Pancreas (tissue), 10 donors: ENCODE data around the gene BANF1. TPM values are rescaled to one million over a fixed set of nuclear protein-coding genes. Genes with fewer than 3 reads are reported as not detected.
"Not testable (repeated sequence)": the region's sequence is repeated elsewhere in the genome, so short reads cannot be mapped to it uniquely, and the experiment has no call there.

Experiments used
- ATAC-seq, 4 donors: fragments of 200-7000 bp; cut with Tn5 transposase; one replicate each; pipeline versions ENCODE4 v1.8.0 to v1.9.1; 2020; ENCODE audit warnings: mild to moderate bottlenecking in 4 of 4, moderate library complexity in 4 of 4
- DNase-seq, 6 donors: peaks; one replicate each; pipeline ENCODE4 v3.0.0-alpha.2; 2020
- FAIRE-seq: peaks from 2 replicates; lab custom pipeline; 2012; peaks lifted over from hg19 to GRCh38; lab: Jason Lieb, UNC
- H3K27ac ChIP-seq, 4 donors: fragments of 200-600 bp; sonication (generic); 1 replicate in 3 of 4; 2 replicates in 1 of 4; pipeline versions ENCODE4 v1.5.0 to v1.8.0; 2020
- H3K27me3 ChIP-seq, 4 donors: fragments of 200-600 bp; one replicate each; pipeline ENCODE4 v1.8.0; 2021
- H3K36me3 ChIP-seq, 3 donors: fragments of 200-600 bp; sonication (generic) in 1 of 3; one replicate each; pipeline versions ENCODE4 v1.5.0 to v1.8.0; 2020 to 2021
- H3K4me1 ChIP-seq, 3 donors: fragments of 200-600 bp; one replicate each; pipeline ENCODE4 v1.8.0; 2021
- H3K4me3 ChIP-seq, 4 donors: fragments of 200-600 bp; sonication (generic) in 2 of 4; one replicate each; pipeline versions ENCODE4 v1.5.0 to v1.8.0; 2020 to 2021
- H3K9me3 ChIP-seq, 4 donors: fragments of 200-600 bp; one replicate each; pipeline ENCODE4 v1.8.0; 2021
- CTCF ChIP-seq, 4 donors: fragments of 200-600 bp; sonication (generic) in 3 of 4; IDR thresholded peaks; one replicate each; pipeline versions ENCODE4 v1.5.0 to v1.8.0; 2021; ENCODE audit warnings: antibody characterized with exemption in 4 of 4
- WGBS, 2 donors: extraction: QIAGEN DNeasy Blood & Tissue Kit; methylation state at CpG; one replicate each; pipeline ENCODE4 v1.1.7; 2013; 5-methylcytosine and 5-hydroxymethylcytosine counted together
- intact Hi-C, 3 donors: fragments of 100-400 bp; cut with DNase I; formaldehyde crosslinking; loops; one replicate each; pipeline versions ENCODE4 v1.11.1 to v1.14.2; 2022
- polyA plus RNA-seq, 2 donors: library from polyadenylated mRNA; stranded (reverse); fragments of 200-250 nt; gene quantifications; one replicate each; pipeline ENCODE4 v1.2.3, GENCODE V29; 2013
- total RNA-seq, 6 donors: library from RNA; stranded (reverse); fragmentation: NEBNext Ultra II Directional in 4 of 6; extraction: Animal tissue kit (Norgen Biotek cat#: 25700) in 4 of 6; gene quantifications; one replicate each; pipeline versions ENCODE4 v1.2.1 to v1.2.4, GENCODE V29; 2021 to 2023
- donor health status: healthy with polysubstance abuse.
- donor health status: DM: no; HTN: no; CAD: no; lungs with moderate emphysema.
- donor health status: DM: no; HTN: no; CAD: no.
- donor health status: control.
- donor health status: control.
- donor health status: Bipolar disorder and iron deficiency.
- donor health status: DM: yes; HTN: yes; CAD: no.
- donor health status: DM: no; HTN: no; CAD: no.
- donor health status: DM: no; HTN: no; CAD: no.
- donor health status: DM: yes; HTN: yes; CAD: no.

BANF1 gene
- total and polyA plus RNA-seq, 8 donors: 47.5 to 146 (median 84.0) TPM

GRCh38 chr11:66008095-66008467, 5.8 kb downstream of the BANF1 start:
- intact Hi-C loops: no loop called here
- DNase-seq (no peak), FAIRE-seq (no peak), ATAC-seq (no peak)
- H3K36me3 ChIP-seq: peaks cover 0 to 7% (median 0%) of the 10 kb centered on the region in 3 donors
- 81 to 86% methylated on average over 2 of the region's 2 CpGs for WGBS, 2 donors
- H3K27ac ChIP-seq: no peak overlapping the region
- H3K4me1 ChIP-seq: peaks cover 0 to 5% (median 5%) of the 10 kb centered on the region in 3 donors
- H3K4me3 ChIP-seq: no peak overlapping the region
- H3K27me3 ChIP-seq: peaks cover 0 to 4% (median 0%) of the 10 kb centered on the region in 4 donors
- no peak for TF ChIP-seq CTCF (IDR thresholded peaks at IDR 0.05)
- no peaks in the 10 kb centered on the region for H3K9me3 ChIP-seq

GRCh38 chr11:66008468-66009101, 6.3 kb downstream of the BANF1 start:
- 58 to 65% methylated on average over 10 of the region's 10 CpGs for WGBS, 2 donors
- peaks cover 0 to 4% (median 0%) of the 10 kb centered on the region in 4 donors for H3K27me3 ChIP-seq
- H3K27ac ChIP-seq: no peak overlapping the region
- no peaks in the 10 kb centered on the region for H3K9me3 ChIP-seq
- H3K4me1 ChIP-seq: peaks cover 0 to under 1% (median 0%) of the 10 kb centered on the region in 3 donors
- intact Hi-C loops: no loop called here
- no peak overlapping the region for H3K4me3 ChIP-seq
- TF ChIP-seq CTCF (IDR thresholded peaks at IDR 0.05): no peak
- no peak for ATAC-seq
- FAIRE-seq: no peak
- peak in 1 of 6 donors; percentile 20 for DNase-seq
- peaks cover 0 to 7% (median 0%) of the 10 kb centered on the region in 3 donors for H3K36me3 ChIP-seq

GRCh38 chr11:66010036-66010435, 7.7 kb downstream of the BANF1 start:
- ATAC-seq, H3K36me3 ChIP-seq, H3K27me3 ChIP-seq, intact Hi-C loops, DNase-seq, FAIRE-seq, H3K9me3 ChIP-seq, H3K27ac ChIP-seq, H3K4me1 ChIP-seq, H3K4me3 ChIP-seq: not testable (repeated sequence)
- WGBS, 2 donors: 64 to 68% methylated on average over 4 of the region's 4 CpGs

GRCh38 chr11:66011239-66011784, 9.0 kb downstream of the BANF1 start:
- no peak overlapping the region for H3K4me3 ChIP-seq
- ATAC-seq (peak; percentile 49 to 83 (median 62)), FAIRE-seq (no peak), DNase-seq (peak in 2 of 6 donors; percentile 29 to 51)
- peak overlapping the region in 1 of 4 donors; percentile 33 for H3K27ac ChIP-seq
- peaks cover 0 to 4% (median 0%) of the 10 kb centered on the region in 4 donors for H3K27me3 ChIP-seq
- no peak for TF ChIP-seq CTCF (IDR thresholded peaks at IDR 0.05)
- no peaks in the 10 kb centered on the region for H3K9me3 ChIP-seq
- WGBS, 2 donors: 28 to 43% methylated on average over 14 of the region's 14 CpGs
- no peaks in the 10 kb centered on the region for H3K36me3 ChIP-seq
- intact Hi-C loops: no loop called here
- no peaks in the 10 kb centered on the region for H3K4me1 ChIP-seq

- Histone ChIP-seq H3K36me3 (no peaks in the 10 kb centered on the region), H3K9me3 (no peaks in the 10 kb centered on the region), H3K4me1 (no peaks in the 10 kb centered on the region), H3K4me3 (peak within 1 kb of the TSS in 1 of 4 donors; percentile 15), H3K27me3 (peaks cover 0 to 4% (median 0%) of the 10 kb centered on the region in 4 donors), H3K27ac (peak within 1 kb of the TSS in 1 of 4 donors; percentile 33)
- WGBS, 2 donors: 6 to 8% methylated on average over 51 to 61 of the region's 61 CpGs
- FAIRE-seq (no peak), ATAC-seq (peak; percentile 9 to 35 (median 24)), DNase-seq (peak in 1 of 6 donors; percentile 70)
- TF ChIP-seq CTCF (IDR thresholded peaks at IDR 0.05): no peak
- intact Hi-C loops: no loop called here
These were observed 9.5 kb downstream of the BANF1 start, which contains the start of gene CST6 for GRCh38 chr11:66011785-66012303. CST6 (plus strand) TSS chr11:66012008; CDS start chr11:66012045, 37 bp downstream.
